Neural progenitor cell (in vitro differentiated cells): Measurements from ENCODE around the gene LRRC17. TPM values are rescaled to one million over a fixed set of nuclear protein-coding genes. Genes with fewer than 3 reads are reported as not detected.

Source experiments
- DNase-seq: peaks from one replicate; pipeline ENCODE4 v3.0.0-alpha.2; 2016; ENCODE audit warnings: low spot score
- H2AFZ ChIP-seq: fragments of 200-600 bp; sonication (generic); replicated peaks from 2 replicates; pipeline ENCODE4 v1.6.1; 2016; ENCODE audit warnings: antibody characterized with exemption
- H3F3A ChIP-seq: fragments of 200-600 bp; sonication (generic); 2 replicates; pipeline ENCODE4 v1.6.1; 2016; ENCODE audit warnings: antibody characterized with exemption, low read depth
- H3K27ac ChIP-seq: fragments of 200-600 bp; sonication (generic); 2 replicates; pipeline ENCODE4 v1.5.1; 2016; ENCODE audit warnings: mild to moderate bottlenecking
- H3K27me3 ChIP-seq: fragments of 200-600 bp; sonication (generic); 2 replicates; pipeline ENCODE4 v1.6.1; 2016; ENCODE audit warnings: mild to moderate bottlenecking, moderate library complexity
- H3K36me3 ChIP-seq: fragments of 200-600 bp; sonication (generic); 2 replicates; pipeline ENCODE4 v1.5.1; 2016
- H3K4me1 ChIP-seq: fragments of 200-600 bp; sonication (generic); 2 replicates; pipeline ENCODE4 v1.6.1; 2016; ENCODE audit warnings: mixed run types
- H3K4me2 ChIP-seq: fragments of 200-600 bp; sonication (generic); 2 replicates; pipeline ENCODE4 v1.6.1; 2016
- H3K4me3 ChIP-seq: fragments of 200-600 bp; sonication (generic); 2 replicates; pipeline ENCODE4 v1.5.1; 2016
- H3K79me2 ChIP-seq: fragments of 200-600 bp; sonication (generic); 2 replicates; pipeline ENCODE4 v1.6.1; 2016; ENCODE audit warnings: low read depth
- H3K9ac ChIP-seq: fragments of 200-600 bp; sonication (generic); 2 replicates; pipeline ENCODE4 v1.6.1; 2016
- H3K9me3 ChIP-seq: fragments of 200-600 bp; sonication (generic); 2 replicates; pipeline ENCODE4 v1.5.1; 2016; ENCODE audit warnings: low read depth
- H4K20me1 ChIP-seq: fragments of 200-600 bp; sonication (generic); 2 replicates; pipeline ENCODE4 v1.6.1; 2016; ENCODE audit warnings: low read depth
- H3K27ac Mint-ChIP-seq: 3 replicates; pipeline ENCODE4 v1.8.0; 2021; ENCODE audit warnings: mixed read lengths
- H3K27me3 Mint-ChIP-seq: 2 replicates; pipeline ENCODE4 v1.8.0; 2022; ENCODE audit warnings: low read depth, mild to moderate bottlenecking, inconsistent platforms, moderate library complexity, mixed read lengths; ENCODE audit not compliant: insufficient read depth
- H3K36me3 Mint-ChIP-seq: 3 replicates; pipeline ENCODE4 v1.8.0; 2021; ENCODE audit warnings: mixed read lengths
- H3K4me1 Mint-ChIP-seq: 3 replicates; pipeline ENCODE4 v1.8.0; 2021; ENCODE audit warnings: mixed read lengths
- H3K4me3 Mint-ChIP-seq: 3 replicates; pipeline ENCODE4 v1.8.0; 2021; ENCODE audit warnings: mild to moderate bottlenecking, moderate library complexity, mixed read lengths
- H3K9me3 Mint-ChIP-seq: 3 replicates; pipeline ENCODE4 v1.8.0; 2020; ENCODE audit warnings: mixed read lengths
- CTCF ChIP-seq: fragments of 200-600 bp; sonication (generic); IDR thresholded peaks from 2 replicates; pipeline ENCODE4 v1.5.1; 2017; ENCODE audit warnings: antibody characterized with exemption, mild to moderate bottlenecking
- EZH2 ChIP-seq: fragments of 200-600 bp; sonication (generic); IDR thresholded peaks from 2 replicates; pipeline ENCODE4 v1.6.1; 2017; ENCODE audit warnings: antibody characterized with exemption, mild to moderate bottlenecking, moderate library complexity
- EZH2phosphoT487 ChIP-seq: fragments of 200-600 bp; sonication (generic); IDR thresholded peaks from 2 replicates; pipeline ENCODE4 v1.6.1; 2017; ENCODE audit warnings: antibody characterized with exemption
- total RNA-seq: library from RNA; depleted of rRNA; stranded (reverse); fragments of >200 nt; gene quantifications from 2 replicates; pipeline ENCODE4 v1.2.3, GENCODE V29; 2015; ENCODE audit warnings: low replicate concordance

LRRC17 gene
- total RNA-seq, 1 donor from 2014 or later = 4.6 TPM

- TF ChIP-seq CTCF (no peak), EZH2 (no peak), EZH2phosphoT487 (no peak)
- Histone ChIP-seq H3K4me2 (no peak overlapping the region), H3K36me3 (no peaks in the 10 kb centered on the region), H3K27ac (no peak overlapping the region), H3F3A (no peaks in the 10 kb centered on the region), H3K79me2 (no peaks in the 10 kb centered on the region), H2AFZ (no peak overlapping the region), H4K20me1 (no peaks in the 10 kb centered on the region), H3K9me3 (no peaks in the 10 kb centered on the region), H3K4me3 (no peak overlapping the region), H3K4me1 (no peaks in the 10 kb centered on the region), H3K27me3 (no peaks in the 10 kb centered on the region), H3K9ac (no peak overlapping the region)
- Mint-ChIP-seq H3K4me1 (no peaks in the 10 kb centered on the region), H3K4me3 (no peak overlapping the region), H3K9me3 (no peaks in the 10 kb centered on the region), H3K27me3 (no peaks in the 10 kb centered on the region), H3K36me3 (no peaks in the 10 kb centered on the region), H3K27ac (no peak overlapping the region)
- no peak for DNase-seq
These were observed 22.4 kb upstream of the LRRC17 start for GRCh38 chr7:102890292-102890970.

GRCh38 chr7:102890971-102891692, 21.7 kb upstream of the LRRC17 start:
- Histone ChIP-seq H3K4me3 (no peak overlapping the region), H3K9ac (no peak overlapping the region), H3F3A (no peaks in the 10 kb centered on the region), H3K36me3 (no peaks in the 10 kb centered on the region), H3K27me3 (no peaks in the 10 kb centered on the region), H3K4me2 (no peak overlapping the region), H4K20me1 (no peaks in the 10 kb centered on the region), H3K79me2 (no peaks in the 10 kb centered on the region), H2AFZ (no peak overlapping the region), H3K4me1 (no peaks in the 10 kb centered on the region), H3K9me3 (no peaks in the 10 kb centered on the region), H3K27ac (no peak overlapping the region)
- no peak for TF ChIP-seq EZH2phosphoT487
- TF ChIP-seq EZH2 = no peak
- TF ChIP-seq CTCF = no peak
- H3K4me1 Mint-ChIP-seq = no peaks in the 10 kb centered on the region
- H3K27ac Mint-ChIP-seq = no peak overlapping the region
- no peaks in the 10 kb centered on the region for H3K9me3 Mint-ChIP-seq
- DNase-seq = no peak
- H3K36me3 Mint-ChIP-seq = no peaks in the 10 kb centered on the region
- no peaks in the 10 kb centered on the region for H3K27me3 Mint-ChIP-seq
- no peak overlapping the region for H3K4me3 Mint-ChIP-seq

- no peaks in the 10 kb centered on the region for H3K4me1 ChIP-seq
- no peak overlapping the region for H3K4me3 ChIP-seq
- no peak overlapping the region for H3K4me3 Mint-ChIP-seq
- H3K4me2 ChIP-seq = no peak overlapping the region
- H3K27ac ChIP-seq = no peak overlapping the region
- no peaks in the 10 kb centered on the region for H3K36me3 ChIP-seq
- no peak for TF ChIP-seq CTCF
- TF ChIP-seq EZH2phosphoT487 = no peak
- TF ChIP-seq EZH2 = no peak
- no peaks in the 10 kb centered on the region for H3K9me3 ChIP-seq
- H3K27me3 ChIP-seq = no peaks in the 10 kb centered on the region
- no peak overlapping the region for H3K9ac ChIP-seq
- H3K9me3 Mint-ChIP-seq = no peaks in the 10 kb centered on the region
- no peaks in the 10 kb centered on the region for H3F3A ChIP-seq
- no peaks in the 10 kb centered on the region for H4K20me1 ChIP-seq
- H3K79me2 ChIP-seq = no peaks in the 10 kb centered on the region
- no peak overlapping the region for H3K27ac Mint-ChIP-seq
- no peak for DNase-seq
- H3K27me3 Mint-ChIP-seq = no peaks in the 10 kb centered on the region
- no peaks in the 10 kb centered on the region for H3K4me1 Mint-ChIP-seq
- H2AFZ ChIP-seq = no peak overlapping the region
- no peaks in the 10 kb centered on the region for H3K36me3 Mint-ChIP-seq
These were observed 21.0 kb upstream of the LRRC17 start for GRCh38 chr7:102891693-102892261.
